NCI-H146 treated with DMSO at 0.1 percent for 48 hours (cell line): ENCODE measurements around the gene DAAM1.

Experiments
- DNase-seq: peaks from one replicate; lab custom pipeline; 2025; ENCODE audit not compliant: unreplicated experiment; lab: John Stamatoyannopoulos, UW

Gene DAAM1

DNA sequence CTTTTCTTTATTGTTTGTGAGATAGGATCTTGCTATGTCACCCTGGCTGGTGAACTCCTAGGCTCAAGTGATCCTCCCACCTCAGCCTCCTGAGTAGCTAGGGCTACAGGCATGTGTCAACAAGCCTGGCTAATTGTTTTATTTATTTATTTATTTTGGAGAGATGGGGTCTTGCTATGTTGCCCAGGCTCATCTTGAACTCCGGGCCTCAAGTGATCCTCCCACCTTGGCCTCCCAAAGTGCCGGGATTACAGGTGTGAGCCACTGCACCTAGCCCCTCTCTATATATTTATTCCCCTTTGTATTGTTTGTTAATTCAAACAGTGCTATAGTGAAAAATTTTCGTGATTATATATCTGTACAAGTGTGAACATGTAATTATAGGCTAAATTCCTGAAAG is 123.3 kb downstream of the DAAM1 start:
- no peak for DNase-seq

DNA sequence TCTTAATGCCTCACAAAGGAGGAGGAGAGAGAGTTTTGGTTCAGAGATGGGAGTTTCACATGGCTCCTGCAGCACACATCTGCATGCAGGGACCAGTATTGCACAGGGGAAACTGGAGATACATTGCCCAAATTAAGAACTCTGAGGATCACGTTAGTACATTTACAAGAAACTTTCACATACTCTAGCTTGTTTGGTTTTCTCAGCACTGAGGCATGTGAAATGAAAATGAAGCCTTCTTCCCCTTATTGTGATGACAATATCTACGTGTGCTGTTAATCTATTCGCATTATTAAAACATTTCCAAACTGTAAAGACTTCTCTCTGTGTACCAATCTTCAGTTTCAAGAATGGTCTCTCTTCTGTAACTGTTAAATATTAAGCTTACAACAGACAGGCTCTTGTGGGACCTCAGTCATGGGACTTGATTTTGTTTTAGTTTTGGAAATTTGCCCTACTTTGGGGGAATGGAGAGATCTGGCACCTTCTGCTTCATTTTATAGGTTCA is 124.7 kb downstream of the DAAM1 start:
- DNase-seq, result no peak

GRCh38 chr14:59313658-59314608 is 125.5 kb downstream of the DAAM1 start:
- DNase-seq, result no peak

DNA sequence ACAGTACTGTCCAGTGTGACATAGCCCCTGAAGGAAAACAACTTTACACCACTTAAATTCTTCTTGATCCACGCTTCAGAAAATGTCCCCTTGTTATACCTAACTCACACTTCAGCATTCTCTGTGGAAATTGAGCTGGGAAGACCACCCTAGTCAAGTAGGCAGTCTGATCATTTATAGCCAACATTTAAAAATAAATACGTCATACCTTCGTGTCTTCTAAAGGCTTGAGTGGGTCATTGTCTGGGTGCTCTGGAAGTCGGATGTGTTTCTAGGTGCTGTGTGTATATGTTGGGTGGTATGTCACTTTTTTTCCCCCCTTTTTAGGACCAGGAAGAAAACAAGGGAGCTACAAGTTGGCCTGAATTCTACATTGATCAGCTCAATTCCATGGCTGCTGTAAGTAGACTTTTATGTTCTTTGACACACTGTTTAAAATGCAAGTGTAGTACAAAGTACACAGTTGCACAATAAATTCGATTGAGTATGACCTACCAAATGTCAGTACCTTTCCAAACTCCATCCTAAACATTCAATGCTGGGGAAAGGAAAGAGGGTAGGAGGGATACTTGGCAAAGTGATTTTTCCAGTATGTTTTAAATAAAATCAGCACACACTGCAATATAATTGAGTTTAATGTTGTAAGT is 126.6 kb downstream of the DAAM1 start:
- DNase-seq, result no peak

DNA sequence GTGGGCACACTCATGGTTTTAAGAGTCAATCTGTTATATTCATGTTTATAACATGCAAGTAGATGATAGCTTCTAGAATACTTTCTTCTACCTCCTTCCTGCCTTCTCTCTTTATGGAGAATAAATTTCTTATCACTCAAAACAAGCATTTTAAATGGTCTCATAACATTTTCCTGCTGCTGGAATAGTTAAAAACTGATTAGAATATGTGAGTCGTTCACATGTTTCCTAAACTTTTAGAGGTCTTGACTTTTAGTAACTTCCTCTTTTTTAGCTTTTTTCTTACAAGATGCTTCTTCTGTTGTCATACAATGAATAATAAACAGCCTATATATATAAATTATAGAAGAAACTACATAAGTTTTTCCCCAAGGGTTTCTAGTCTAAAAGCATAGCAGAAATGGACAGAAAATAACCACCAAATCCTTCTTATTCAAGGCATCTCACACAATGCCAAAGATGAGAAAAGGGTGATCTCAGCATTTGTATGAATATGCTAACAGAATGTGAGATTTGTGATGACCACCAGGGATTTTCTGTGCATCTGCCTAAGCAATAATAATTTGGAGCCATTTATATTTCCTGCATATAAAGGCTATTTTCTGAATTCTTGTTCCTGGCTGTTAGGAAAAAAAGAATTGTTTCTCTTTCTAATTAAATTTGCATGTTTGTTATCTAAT is 127.8 kb downstream of the DAAM1 start:
- no peak for DNase-seq

DNA sequence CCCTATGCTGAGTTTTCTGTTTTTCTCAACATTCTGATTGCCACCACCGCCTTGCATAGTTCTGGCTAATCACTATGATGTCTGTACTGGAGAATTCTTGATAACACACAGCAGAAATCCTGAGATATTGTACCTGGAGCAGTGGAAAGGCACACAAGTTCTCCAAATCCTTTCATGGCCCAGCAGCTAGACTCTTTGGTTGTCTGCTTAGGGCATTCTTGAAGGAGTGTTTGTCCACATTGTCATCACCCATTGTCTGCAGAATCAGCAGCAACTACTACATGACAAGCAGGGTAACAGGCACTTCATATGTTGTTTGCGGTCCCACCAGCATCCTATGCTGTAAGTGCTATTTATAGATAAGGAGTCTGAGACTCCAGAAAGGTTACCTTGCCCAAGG is 128.9 kb downstream of the DAAM1 start:
- no peak for DNase-seq

DNA sequence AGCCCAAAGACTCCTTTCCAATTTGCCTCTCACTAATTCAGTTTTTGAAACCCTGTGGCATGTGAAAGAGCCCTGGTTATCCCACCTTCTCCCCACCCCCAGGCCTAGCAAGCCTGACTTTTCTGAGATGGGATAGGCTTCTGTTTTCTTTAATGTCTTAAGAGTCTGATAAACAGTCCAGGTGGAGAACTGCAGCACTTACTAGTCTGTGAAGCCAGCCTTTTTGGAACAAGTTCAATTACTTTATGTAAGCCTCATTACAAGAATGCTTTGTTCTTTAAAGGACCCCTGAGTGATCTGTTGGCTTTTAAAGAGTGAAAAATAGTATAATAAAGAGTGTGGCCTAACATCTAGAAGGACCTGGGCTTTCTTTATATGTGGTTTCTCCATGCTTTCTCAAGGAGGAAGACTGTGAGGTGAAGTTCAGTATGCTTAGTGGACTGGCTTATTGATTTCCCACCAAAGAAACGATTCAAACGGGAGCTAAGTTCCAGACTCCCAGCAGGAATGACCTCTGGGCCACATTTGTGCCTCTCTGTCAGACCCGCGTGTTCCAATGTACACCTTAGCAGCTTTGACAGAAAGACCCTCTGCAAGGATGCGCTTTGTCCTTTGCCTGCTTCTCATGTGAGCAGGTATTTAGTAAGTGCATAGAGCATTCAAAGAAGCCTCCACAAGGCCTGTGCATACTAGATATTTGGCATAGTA is 129.5 kb downstream of the DAAM1 start:
- no peak for DNase-seq

DNA sequence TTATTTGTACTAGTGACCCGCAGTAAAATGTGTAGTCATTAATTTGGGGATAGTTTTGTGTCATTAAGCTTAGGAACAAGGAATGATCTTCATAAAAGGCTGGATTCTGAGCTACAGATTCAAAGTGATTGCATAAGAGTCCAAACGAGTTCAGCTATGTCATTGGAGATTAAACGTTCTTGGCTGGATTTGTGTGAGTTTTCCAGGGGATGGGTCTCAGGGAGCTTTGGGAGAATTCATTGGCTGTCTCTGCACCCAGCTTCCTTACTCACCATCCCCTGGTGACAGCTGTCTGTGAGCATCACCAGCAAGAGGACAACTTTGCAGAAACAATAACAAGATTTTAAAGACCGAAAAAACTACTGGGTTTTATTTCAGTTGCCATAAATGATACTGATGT is 130.4 kb downstream of the DAAM1 start:
- no peak for DNase-seq

- DNase-seq, result no peak
These were observed 131.9 kb downstream of the DAAM1 start for GRCh38 chr14:59320361-59320760.

- DNase-seq, result no peak
These were observed 132.5 kb downstream of the DAAM1 start for GRCh38 chr14:59320763-59321625.

DNA sequence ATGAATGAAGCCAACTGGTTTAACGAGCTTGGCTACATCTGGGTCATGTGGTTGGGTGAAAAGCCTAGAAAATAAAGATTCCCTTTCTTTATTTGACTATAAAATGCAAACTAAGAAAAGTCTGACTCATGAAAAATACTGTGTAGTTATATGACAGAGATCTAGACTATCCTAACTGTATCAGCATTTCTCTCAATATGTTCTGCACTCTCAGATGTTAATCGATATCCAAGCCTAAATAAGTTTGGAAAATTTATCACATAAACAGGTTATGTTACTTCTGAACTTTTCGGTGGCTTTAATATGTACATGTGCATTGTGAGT is 133.1 kb downstream of the DAAM1 start:
- DNase-seq, result no peak

- DNase-seq, result no peak
These were observed 137.4 kb downstream of the DAAM1 start for GRCh38 chr14:59325906-59326305.

DNA sequence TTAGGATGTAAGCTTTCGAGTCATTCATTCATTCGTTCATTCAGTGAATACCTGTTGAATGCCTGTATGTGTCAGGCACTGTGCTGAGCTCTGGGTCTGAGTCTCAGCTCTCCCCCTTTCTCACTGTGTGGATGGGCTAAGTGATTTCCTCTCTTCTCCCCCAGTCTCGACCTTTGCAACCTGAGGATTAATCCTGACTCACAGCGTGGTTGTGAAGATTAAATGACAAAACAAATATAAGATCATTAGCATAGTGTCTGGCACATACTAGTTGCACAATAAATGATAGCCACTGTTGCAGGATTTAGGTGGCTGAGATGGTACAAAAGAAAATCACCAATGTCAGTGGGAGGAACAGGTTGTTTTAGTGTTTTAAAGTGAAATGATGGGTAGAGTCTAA is 140.0 kb downstream of the DAAM1 start:
- no peak for DNase-seq

- no peak for DNase-seq
These were observed 142.0 kb downstream of the DAAM1 start for GRCh38 chr14:59330455-59330854.

DNA sequence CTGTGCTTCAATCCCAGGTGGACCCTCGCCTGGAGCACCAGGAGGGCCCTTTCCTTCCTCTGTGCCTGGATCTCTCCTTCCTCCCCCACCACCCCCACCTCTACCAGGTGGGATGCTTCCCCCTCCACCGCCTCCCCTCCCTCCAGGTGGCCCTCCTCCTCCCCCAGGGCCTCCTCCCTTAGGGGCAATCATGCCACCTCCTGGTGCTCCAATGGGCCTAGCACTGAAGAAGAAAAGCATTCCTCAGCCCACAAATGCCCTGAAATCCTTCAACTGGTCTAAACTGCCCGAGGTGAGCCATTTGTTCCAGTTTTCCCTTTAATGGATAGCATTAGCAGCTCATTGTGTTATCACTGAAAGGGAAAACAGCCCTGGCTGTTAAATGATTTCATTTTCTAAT is 142.8 kb downstream of the DAAM1 start:
- no peak for DNase-seq

DNA sequence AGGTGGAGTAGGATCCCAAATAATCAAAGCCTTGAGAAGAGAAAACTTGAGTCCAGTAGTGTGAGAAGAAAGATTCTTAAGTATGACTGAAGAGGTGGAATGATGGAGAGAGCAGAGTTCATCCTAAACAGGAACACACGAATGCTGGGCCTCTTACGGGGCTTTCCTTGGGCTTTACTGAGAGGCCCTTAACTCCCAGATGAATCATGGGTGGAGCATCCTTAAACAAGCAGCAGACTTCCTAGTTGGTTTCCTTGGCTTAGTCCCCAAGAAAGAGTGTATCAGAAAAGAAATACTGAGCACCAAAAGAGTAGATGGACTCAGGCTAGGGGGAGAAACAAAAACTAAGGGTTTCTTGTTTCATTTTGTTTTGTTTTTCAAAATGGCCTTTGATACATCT is 144.3 kb downstream of the DAAM1 start:
- DNase-seq, result no peak

GRCh38 chr14:59333235-59333634 is 144.8 kb downstream of the DAAM1 start:
- DNase-seq, result no peak

GRCh38 chr14:59333668-59334067 is 145.2 kb downstream of the DAAM1 start:
- no peak for DNase-seq

GRCh38 chr14:59334253-59334652 is 145.8 kb downstream of the DAAM1 start:
- no peak for DNase-seq

- no peak for DNase-seq
These were observed 147.6 kb downstream of the DAAM1 start for GRCh38 chr14:59336098-59336497.
